Vagina (tissue), 2 donors: ENCODE data around the gene PNMA8C.
"Not testable (repeated sequence)": the region's sequence is repeated elsewhere in the genome, so short reads cannot be mapped to it uniquely, and the experiment has no call there.

ENCODE experiments used
- POLR2A ChIP-seq, 2 donors: fragments of 450-650 bp; IDR thresholded peaks; one replicate each; pipeline ENCODE4 v1.6.1; 2017; ENCODE audit warnings: antibody characterized with exemption in 2 of 2, mild to moderate bottlenecking in 2 of 2, moderate library complexity in 2 of 2
- POLR2AphosphoS5 ChIP-seq, 2 donors: sonication (generic); formaldehyde crosslinking; IDR thresholded peaks; one replicate each; pipeline ENCODE4 v1.9.0; 2017; ENCODE audit warnings: antibody characterized with exemption in 2 of 2, mild to moderate bottlenecking in 2 of 2, low read depth in 1 of 2; ENCODE audit not compliant: insufficient read depth in 1 of 2
- TF ChIP-seq, protein P1 (sequence below), 3 experiments: fragments of 450-650 bp in 2 of 3; fragments of 200-600 bp in 1 of 3; sonication (generic) in 1 of 3; IDR thresholded peaks; one replicate each; pipeline ENCODE4 v1.5.1; 2017 to 2019; ENCODE audit warnings: antibody characterized with exemption in 3 of 3, mild to moderate bottlenecking in 2 of 3, moderate library complexity in 2 of 3

- not testable (repeated sequence) for TF ChIP-seq POLR2AphosphoS5 (IDR thresholded peaks at IDR 0.05; ENCODE audit: insufficient read depth in 1 of 2, low read depth in 1 of 2); POLR2A (IDR thresholded peaks at IDR 0.05)
- TF ChIP-seq, protein P1, sequence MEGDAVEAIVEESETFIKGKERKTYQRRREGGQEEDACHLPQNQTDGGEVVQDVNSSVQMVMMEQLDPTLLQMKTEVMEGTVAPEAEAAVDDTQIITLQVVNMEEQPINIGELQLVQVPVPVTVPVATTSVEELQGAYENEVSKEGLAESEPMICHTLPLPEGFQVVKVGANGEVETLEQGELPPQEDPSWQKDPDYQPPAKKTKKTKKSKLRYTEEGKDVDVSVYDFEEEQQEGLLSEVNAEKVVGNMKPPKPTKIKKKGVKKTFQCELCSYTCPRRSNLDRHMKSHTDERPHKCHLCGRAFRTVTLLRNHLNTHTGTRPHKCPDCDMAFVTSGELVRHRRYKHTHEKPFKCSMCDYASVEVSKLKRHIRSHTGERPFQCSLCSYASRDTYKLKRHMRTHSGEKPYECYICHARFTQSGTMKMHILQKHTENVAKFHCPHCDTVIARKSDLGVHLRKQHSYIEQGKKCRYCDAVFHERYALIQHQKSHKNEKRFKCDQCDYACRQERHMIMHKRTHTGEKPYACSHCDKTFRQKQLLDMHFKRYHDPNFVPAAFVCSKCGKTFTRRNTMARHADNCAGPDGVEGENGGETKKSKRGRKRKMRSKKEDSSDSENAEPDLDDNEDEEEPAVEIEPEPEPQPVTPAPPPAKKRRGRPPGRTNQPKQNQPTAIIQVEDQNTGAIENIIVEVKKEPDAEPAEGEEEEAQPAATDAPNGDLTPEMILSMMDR (IDR thresholded peaks at IDR 0.05), result not testable (repeated sequence)
These were observed 53.2 kb downstream of the PNMA8C start for GRCh38 chr19:46375476-46376067.
